WI38 (cell line): ENCODE measurements around the gene NFE2L1.

Experiments used
- H3K4me3 ChIP-seq: 2 replicates; pipeline ENCODE4 v1.5.1; 2011; ENCODE audit warnings: low read depth, mild to moderate bottlenecking, control low read depth, low read length
- TF ChIP-seq, protein P1 (sequence below): IDR thresholded peaks from 2 replicates; pipeline ENCODE4 v1.5.1; 2012; ENCODE audit warnings: low read depth, mild to moderate bottlenecking, control low read depth, low read length

Gene NFE2L1

DNA sequence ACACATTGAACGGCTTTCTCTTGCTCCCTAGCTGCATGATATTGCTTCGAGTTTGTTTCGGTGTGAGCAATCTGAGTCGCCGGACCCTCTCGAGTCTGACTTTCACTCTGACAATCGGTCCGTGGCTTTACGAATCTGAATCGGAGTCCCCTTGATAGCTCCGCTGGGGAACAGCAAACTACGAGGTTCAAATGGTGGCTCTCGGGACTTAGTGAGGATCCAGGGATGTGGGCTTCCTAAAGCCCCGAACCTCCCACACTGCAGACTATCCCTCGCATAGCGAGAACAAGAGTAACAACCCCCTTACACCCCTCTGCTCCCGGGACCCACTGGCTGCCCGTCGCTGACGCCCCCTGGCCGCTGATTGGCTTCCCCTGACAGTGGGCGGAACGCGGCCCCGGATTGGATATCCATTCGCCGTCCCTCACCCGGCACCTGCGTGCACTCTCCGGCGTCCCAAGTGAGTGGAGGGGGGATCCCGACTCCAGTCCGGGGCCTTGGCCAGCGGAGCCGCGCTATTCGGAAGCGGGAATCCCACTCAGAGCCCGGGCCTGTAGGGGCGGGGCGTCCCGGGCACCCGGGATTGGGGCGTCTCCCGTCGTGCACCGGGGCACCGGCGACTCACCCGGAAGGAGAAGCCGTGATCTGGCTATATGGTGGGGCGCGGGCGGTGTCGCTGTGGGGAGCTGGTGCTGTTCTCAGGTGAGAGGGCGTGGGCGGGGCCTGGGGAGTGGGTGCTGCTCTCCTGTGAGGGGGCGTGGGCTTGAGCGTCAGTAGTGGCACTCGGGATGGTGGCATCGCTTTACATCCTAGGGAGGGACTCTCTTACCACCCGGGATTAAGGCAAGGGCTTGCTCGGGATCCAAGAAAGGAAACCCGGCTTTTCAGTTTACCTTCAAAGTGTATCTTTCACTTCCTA is 59.2 kb downstream of the NFE2L1 start, which contains the start of gene SNX11:
Gene SNX11, plus strand, starts transcription at position 630 of the 919 bp plus-strand sequence. CDS start 4,278 bp downstream, outside the sequence.
- TF ChIP-seq, protein P1, sequence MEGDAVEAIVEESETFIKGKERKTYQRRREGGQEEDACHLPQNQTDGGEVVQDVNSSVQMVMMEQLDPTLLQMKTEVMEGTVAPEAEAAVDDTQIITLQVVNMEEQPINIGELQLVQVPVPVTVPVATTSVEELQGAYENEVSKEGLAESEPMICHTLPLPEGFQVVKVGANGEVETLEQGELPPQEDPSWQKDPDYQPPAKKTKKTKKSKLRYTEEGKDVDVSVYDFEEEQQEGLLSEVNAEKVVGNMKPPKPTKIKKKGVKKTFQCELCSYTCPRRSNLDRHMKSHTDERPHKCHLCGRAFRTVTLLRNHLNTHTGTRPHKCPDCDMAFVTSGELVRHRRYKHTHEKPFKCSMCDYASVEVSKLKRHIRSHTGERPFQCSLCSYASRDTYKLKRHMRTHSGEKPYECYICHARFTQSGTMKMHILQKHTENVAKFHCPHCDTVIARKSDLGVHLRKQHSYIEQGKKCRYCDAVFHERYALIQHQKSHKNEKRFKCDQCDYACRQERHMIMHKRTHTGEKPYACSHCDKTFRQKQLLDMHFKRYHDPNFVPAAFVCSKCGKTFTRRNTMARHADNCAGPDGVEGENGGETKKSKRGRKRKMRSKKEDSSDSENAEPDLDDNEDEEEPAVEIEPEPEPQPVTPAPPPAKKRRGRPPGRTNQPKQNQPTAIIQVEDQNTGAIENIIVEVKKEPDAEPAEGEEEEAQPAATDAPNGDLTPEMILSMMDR = no peak
- peak within 1 kb of the TSS; percentile 95 for H3K4me3 ChIP-seq

DNA sequence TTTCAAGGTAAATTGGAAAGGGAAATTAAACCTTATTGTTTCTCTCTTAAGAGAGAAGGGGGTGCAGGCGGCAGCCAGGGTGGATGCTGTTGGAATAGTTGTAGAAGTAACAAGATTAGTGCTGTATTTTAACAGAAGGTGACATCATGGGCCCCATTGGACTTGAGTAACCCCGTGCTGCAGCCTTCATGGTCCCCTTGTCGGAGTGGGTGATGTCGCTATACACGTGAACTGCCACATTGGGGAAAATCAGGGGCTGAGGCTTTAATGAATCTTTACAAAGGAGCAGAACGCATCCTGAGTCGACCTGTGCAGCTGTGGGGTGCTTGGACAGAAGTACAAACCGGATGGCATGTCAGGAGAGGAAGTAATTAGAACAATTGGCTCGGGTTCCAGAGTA is 62.6 kb downstream of the NFE2L1 start:
- TF ChIP-seq, protein P1 = no peak
- no peak overlapping the region for H3K4me3 ChIP-seq
